H1 (cell line): ENCODE measurements around the gene CDC5L. TPM values are rescaled to one million over a fixed set of nuclear protein-coding genes. Genes with fewer than 3 reads are reported as not detected.

Experiments
- CTCF ChIA-PET: fragments of 300-600 bp; sonication (Branson Sonifier 250); formaldehyde crosslinking; loops from one replicate; lab custom pipeline; 2021; ENCODE audit not compliant: partially characterized antibody; lab: Charles Lee
- POLR2A ChIA-PET: fragments of 300-600 bp; sonication (Branson Sonifier 250); formaldehyde crosslinking; loops from one replicate; lab custom pipeline; 2021; ENCODE audit warnings: inconsistent platforms; ENCODE audit not compliant: partially characterized antibody; lab: Charles Lee
- DNase-seq, 2 experiments: peaks; one replicate each; pipeline versions ENCODE4 v3.0.0 to v3.0.0-alpha.2; 2010 to 2022; ENCODE audit warnings: low spot score in 2 of 2, low read depth in 1 of 2, mixed read lengths in 1 of 2
- FAIRE-seq: peaks from 2 replicates; lab custom pipeline; 2011; peaks lifted over from hg19 to GRCh38; lab: Jason Lieb, UNC
- H2AFZ ChIP-seq: 2 replicates; pipeline ENCODE4 v1.8.1; 2012; ENCODE audit warnings: low read length, inconsistent platforms
- H2AK5ac ChIP-seq: 2 replicates; pipeline ENCODE4 v1.6.1; 2013; ENCODE audit warnings: low read depth, low read length
- H2BK120ac ChIP-seq: replicated peaks from 2 replicates; pipeline ENCODE3; 2013; ENCODE audit warnings: low read depth, low read length, inconsistent platforms
- H2BK12ac ChIP-seq: 2 replicates; pipeline ENCODE4 v1.6.1; 2013; ENCODE audit warnings: low read depth, low read length
- H2BK15ac ChIP-seq: 2 replicates; pipeline ENCODE4 v1.6.1; 2013; ENCODE audit warnings: low read length
- H2BK20ac ChIP-seq: 2 replicates; pipeline ENCODE4 v1.6.1; 2013; ENCODE audit warnings: low read length
- H2BK5ac ChIP-seq: 2 replicates; pipeline ENCODE4 v1.6.1; 2013; ENCODE audit warnings: low read depth, low read length
- H3K14ac ChIP-seq: 2 replicates; pipeline ENCODE4 v1.6.1; 2013; ENCODE audit warnings: inconsistent platforms; ENCODE audit not compliant: insufficient read length
- H3K18ac ChIP-seq: 2 replicates; pipeline ENCODE4 v1.6.1; 2013; ENCODE audit warnings: low read length; ENCODE audit errors: extremely low read depth
- H3K23ac ChIP-seq: 2 replicates; pipeline ENCODE4 v1.6.1; 2013; ENCODE audit warnings: inconsistent platforms; ENCODE audit not compliant: insufficient read length
- H3K23me2 ChIP-seq: 2 replicates; pipeline ENCODE4 v1.6.1; 2013; ENCODE audit warnings: low read depth, low read length
- H3K27ac ChIP-seq: 2 replicates; pipeline ENCODE4 v1.6.1; 2011; ENCODE audit warnings: low read depth, low read length, inconsistent platforms
- H3K27me3 ChIP-seq, 4 experiments: replicated peaks in 1 of 4; 1 replicate in 1 of 4; 2 replicates in 3 of 4; pipeline versions ENCODE4 v1.6.1 to v1.8.1; 2011 to 2013; ENCODE audit warnings: low read length in 3 of 4, mild to moderate bottlenecking in 3 of 4, inconsistent platforms in 2 of 4, mixed read lengths in 2 of 4, moderate library complexity in 1 of 4; ENCODE audit not compliant: control insufficient read depth in 3 of 4, insufficient read depth in 3 of 4; ENCODE audit errors: extremely low read depth in 1 of 4
- H3K36me3 ChIP-seq, 4 experiments: 2 replicates each; pipeline versions ENCODE4 v1.6.1 to v1.8.1; 2011 to 2013; ENCODE audit warnings: mild to moderate bottlenecking in 4 of 4, low read length in 3 of 4, moderate library complexity in 2 of 4, control low read depth in 1 of 4, inconsistent platforms in 1 of 4; ENCODE audit not compliant: insufficient read depth in 4 of 4, control insufficient read depth in 2 of 4
- H3K4ac ChIP-seq: replicated peaks from 2 replicates; pipeline ENCODE3; 2013; ENCODE audit warnings: low read length, low read depth, mixed read lengths, inconsistent platforms; ENCODE audit not compliant: insufficient read length
- H3K4me1 ChIP-seq, 4 experiments: replicated peaks in 1 of 4; 1 replicate in 1 of 4; 2 replicates in 3 of 4; pipeline versions ENCODE4 v1.6.1 to v1.8.1; 2011 to 2013; ENCODE audit warnings: low read length in 3 of 4, inconsistent platforms in 2 of 4, mixed read lengths in 1 of 4; ENCODE audit not compliant: insufficient read depth in 4 of 4, control insufficient read depth in 3 of 4
- H3K4me2 ChIP-seq, 2 experiments: 2 replicates each; pipeline versions ENCODE4 v1.6.1 to v1.8.1; 2011 to 2013; ENCODE audit warnings: low read depth in 2 of 2, low read length in 2 of 2, control low read depth in 1 of 2, inconsistent platforms in 1 of 2, mild to moderate bottlenecking in 1 of 2; ENCODE audit not compliant: insufficient read depth in 1 of 2
- H3K4me3 ChIP-seq, 4 experiments: fragments of 200-600, 300-600 bp in 1 of 4; sonication (generic), shearing (Covaris generic), sonication (Bioruptor Twin) in 1 of 4; 2 replicates each; pipeline versions ENCODE4 v1.5.1 to v1.8.1; 2011 to 2016; ENCODE audit warnings: low read length in 4 of 4, low read depth in 3 of 4, control low read depth in 2 of 4, inconsistent platforms in 2 of 4, mild to moderate bottlenecking in 2 of 4, mixed read lengths in 1 of 4, moderate library complexity in 1 of 4; ENCODE audit not compliant: insufficient read depth in 2 of 4; ENCODE audit errors: extremely low read depth in 1 of 4
- H3K56ac ChIP-seq: replicated peaks from 2 replicates; pipeline ENCODE3; 2013; ENCODE audit warnings: low read depth, mild to moderate bottlenecking, mixed read lengths, low read length, inconsistent platforms; ENCODE audit not compliant: insufficient read length
- H3K79me1 ChIP-seq: 2 replicates; pipeline ENCODE4 v1.6.1; 2013; ENCODE audit warnings: low read depth, low read length, control low read depth
- H3K79me2 ChIP-seq, 2 experiments: 2 replicates each; pipeline versions ENCODE4 v1.6.1 to v1.8.1; 2012 to 2013; ENCODE audit warnings: low read length in 2 of 2, mild to moderate bottlenecking in 2 of 2, inconsistent platforms in 1 of 2; ENCODE audit not compliant: insufficient read depth in 2 of 2, control insufficient read depth in 1 of 2
- H3K9ac ChIP-seq, 4 experiments: replicated peaks in 1 of 4; 1 replicate in 1 of 4; 2 replicates in 3 of 4; pipeline versions ENCODE4 v1.6.1 to v1.8.1; 2011 to 2013; ENCODE audit warnings: low read depth in 3 of 4, low read length in 3 of 4, control low read depth in 2 of 4, mild to moderate bottlenecking in 2 of 4, moderate library complexity in 2 of 4, inconsistent platforms in 1 of 4; ENCODE audit errors: extremely low read depth in 1 of 4
- H3K9me3 ChIP-seq, 2 experiments: 2 replicates each; pipeline versions ENCODE4 v1.6.1 to v1.8.1; 2012 to 2013; ENCODE audit warnings: mild to moderate bottlenecking in 2 of 2, moderate library complexity in 2 of 2, control low read depth in 1 of 2, inconsistent platforms in 1 of 2, low read depth in 1 of 2, low read length in 1 of 2, mixed read lengths in 1 of 2; ENCODE audit not compliant: insufficient read depth in 2 of 2
- H4K20me1 ChIP-seq, 2 experiments: replicated peaks in 1 of 2; 2 replicates each; pipeline versions ENCODE3 to v1.8.1; 2011 to 2013; ENCODE audit warnings: inconsistent platforms in 2 of 2, low read length in 2 of 2, mild to moderate bottlenecking in 1 of 2; ENCODE audit not compliant: insufficient read depth in 2 of 2, control insufficient read depth in 1 of 2
- H4K5ac ChIP-seq: 2 replicates; pipeline ENCODE4 v1.6.1; 2013; ENCODE audit warnings: low read length, low read depth, mixed read lengths, inconsistent platforms; ENCODE audit not compliant: insufficient read length
- H4K8ac ChIP-seq: 2 replicates; pipeline ENCODE4 v1.8.0; 2013; ENCODE audit warnings: mild to moderate bottlenecking, moderate library complexity, low read length, inconsistent platforms; ENCODE audit not compliant: insufficient read depth; ENCODE audit errors: extremely low read depth
- H4K91ac ChIP-seq: replicated peaks from 2 replicates; pipeline ENCODE3; 2013; ENCODE audit warnings: low read length, mixed read lengths, inconsistent platforms; ENCODE audit not compliant: insufficient read length
- RXRA ChIP-seq: IDR thresholded peaks from 2 replicates; pipeline ENCODE4 v1.6.1; 2011; ENCODE audit warnings: low read depth, mild to moderate bottlenecking, low read length, moderate library complexity; ENCODE audit not compliant: insufficient read depth
- WGBS, 2 experiments: shearing (Covaris generic) in 1 of 2; methylation state at CpG; one replicate each; pipeline versions ENCODE4 v1.1.6 to v1.1.7; 2013 to 2015; ENCODE audit warnings: low lambda C conversion rate in 2 of 2, mixed read lengths in 2 of 2, inconsistent platforms in 1 of 2, low coverage in 1 of 2, missing lambda C conversion rate in 1 of 2; ENCODE audit not compliant: insufficient replicate concordance in 2 of 2, insufficient coverage in 1 of 2, insufficient read length in 1 of 2; ENCODE audit errors: extremely low coverage in 1 of 2, missing lambda C conversion rate in 1 of 2; 5-methylcytosine and 5-hydroxymethylcytosine counted together
- polyA plus RNA-seq, 7 experiments: library from polyadenylated mRNA; depleted of rRNA in 3 of 7; stranded (reverse) in 5 of 7; unstranded in 2 of 7; fragments of >200 nt in 5 of 7; fragments of 200-250 nt in 2 of 7; gene quantifications; 1 replicate in 5 of 7; 2 replicates in 1 of 7; 4 replicates in 1 of 7; pipeline versions ENCODE4 v1.2.1 to v1.2.3, GENCODE V29; 2011 to 2013; ENCODE audit warnings: missing spikeins in 2 of 7, mixed read lengths in 2 of 7
- total RNA-seq: library from RNA; stranded (reverse); fragmentation: NEBNext Ultra II Directional; extraction: Animal tissue kit (Norgen Biotek cat#: 25700); gene quantifications from 2 replicates; pipeline ENCODE4 v1.2.1, GENCODE V29; 2021

Gene CDC5L
- total and polyA plus RNA-seq, 2 of the 8 experiments (the other 6 are each of a cell fraction or from before 2014, with no cell fraction given), result 8.4 to 32.8 TPM

DNA sequence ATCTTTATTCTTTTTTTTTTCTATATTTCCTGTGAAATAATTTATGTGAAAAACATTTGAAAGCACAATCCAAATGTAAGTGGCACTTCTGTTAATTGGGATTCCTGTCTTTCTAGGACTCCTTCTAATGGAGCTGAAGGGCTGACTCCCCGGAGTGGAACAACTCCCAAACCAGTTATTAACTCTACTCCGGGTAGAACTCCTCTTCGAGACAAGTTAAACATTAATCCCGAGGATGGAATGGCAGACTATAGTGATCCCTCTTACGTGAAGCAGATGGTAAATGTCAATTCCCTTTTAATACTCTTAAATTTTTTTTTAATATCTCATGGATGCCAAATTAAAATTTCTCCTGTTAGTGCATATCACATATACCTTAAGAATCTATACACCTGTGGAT is 35.0 kb downstream of the CDC5L start:
- no peak overlapping the region for H3K9ac ChIP-seq
- no peak overlapping the region for H3K4me2 ChIP-seq
- H3K18ac ChIP-seq, result no peak overlapping the region
- no peak overlapping the region for H3K23ac ChIP-seq
- H3K4me1 ChIP-seq, result no peaks in the 10 kb centered on the region
- no peak overlapping the region for H2BK5ac ChIP-seq
- no peaks in the 10 kb centered on the region for H3K23me2 ChIP-seq
- H4K8ac ChIP-seq, result no peak overlapping the region
- H3K4me3 ChIP-seq, result no peak overlapping the region
- no peak overlapping the region for H3K27ac ChIP-seq
- no peak overlapping the region for H3K14ac ChIP-seq
- H4K91ac ChIP-seq, result no peak overlapping the region
- peaks cover 0 to 2% of the 10 kb centered on the region in 2 experiments; a peak in 1 of 4 replicates for H3K79me2 ChIP-seq
- DNase-seq, result no peak
- no peaks in the 10 kb centered on the region for H3K9me3 ChIP-seq
- H3K79me1 ChIP-seq, result no peaks in the 10 kb centered on the region
- no peak overlapping the region for H2BK20ac ChIP-seq
- no peak for TF ChIP-seq RXRA
- CTCF ChIA-PET, result interaction anchor here (1.0 kb wide), 1 partner anchor 9 kb away, joined by 3 read pairs; no protein-coding TSS in a partner anchor
- POLR2A ChIA-PET, result interaction anchor here (0.8 kb wide), 1 partner anchor 25 kb away, joined by 3 read pairs; no protein-coding TSS in a partner anchor
- H2BK15ac ChIP-seq, result no peak overlapping the region
- H3K56ac ChIP-seq, result no peak overlapping the region
- H4K5ac ChIP-seq, result no peak overlapping the region
- H2AK5ac ChIP-seq, result no peak overlapping the region
- H2BK12ac ChIP-seq, result no peak overlapping the region
- no peak overlapping the region for H3K4ac ChIP-seq
- peaks cover 4 to 79% (median 32%) of the 10 kb centered on the region in 4 experiments; a peak in 7 of 8 replicates for H3K36me3 ChIP-seq
- FAIRE-seq, result no peak
- H4K20me1 ChIP-seq, result peaks cover 0 to 2% of the 10 kb centered on the region in 2 experiments
- H3K27me3 ChIP-seq, result no peaks in the 10 kb centered on the region
- no peak overlapping the region for H2BK120ac ChIP-seq
- WGBS, 2 experiments, result 89% methylated on average over 5 of the region's 5 CpGs; no CpG with 5 or more reads in 1 of the 2 experiments
- no peak overlapping the region for H2AFZ ChIP-seq
